Measurements from ENCODE around the gene CUX1. TPM values are rescaled to one million over a fixed set of nuclear protein-coding genes. Genes with fewer than 3 reads are reported as not detected.

CUX1 gene
- total RNA-seq, 4 donors from 2014 or later, result 56.9 to 124 (median 93.2) TPM

- no peaks in the 10 kb centered on the region for H3K9me3 ChIP-seq
- intact Hi-C loops (cut with DNase I; ENCODE audit: low total_unique reads), result no loop called here
- TF ChIP-seq POLR2AphosphoS5 (IDR thresholded peaks at IDR 0.05), result no peak
- TF ChIP-seq POLR2A (IDR thresholded peaks at IDR 0.05), result no peak
- no peak for TF ChIP-seq CTCF (IDR thresholded peaks at IDR 0.05)
- no peak for TF ChIP-seq EP300 (IDR thresholded peaks at IDR 0.05; ENCODE audit: low read depth)
- in situ Hi-C loops (cut with MboI; ENCODE audit: low pct_ligation_motif_present in 1 of 4, low pct_unique_long_range_greater_than_20kb in 1 of 4, low sequenced_read_pairs in 3 of 4), result loop anchor here in 3 of 4 donors (10.0 to 25.0 kb wide), 2 partner anchors 543 to 546 kb away; no protein-coding TSS in a partner anchor
- peaks cover 0 to 15% (median 2%) of the 10 kb centered on the region in 4 donors for H3K36me3 ChIP-seq
- no peak for DNase-seq
- 94 to 100% methylated on average over 1 to 4 of the region's 4 CpGs for WGBS, 2 donors (ENCODE audit: low coverage in 1 of 2)
- H3K27ac ChIP-seq, result no peak overlapping the region
- H3K4me3 ChIP-seq, result no peak overlapping the region
- no peaks in the 10 kb centered on the region for H3K27me3 ChIP-seq
- H3K4me1 ChIP-seq, result no peaks in the 10 kb centered on the region
Measured at GRCh38 chr7:102230593-102230992, 413.2 kb downstream of the CUX1 start.

- 89 to 95% methylated on average over 3 to 12 of the region's 12 CpGs for WGBS, 2 donors (ENCODE audit: low coverage in 1 of 2)
- in situ Hi-C loops (cut with MboI; ENCODE audit: low pct_ligation_motif_present in 1 of 4, low pct_unique_long_range_greater_than_20kb in 1 of 4, low sequenced_read_pairs in 3 of 4), result loop anchor here in 3 of 4 donors (10.0 to 25.0 kb wide), 2 partner anchors 545 to 548 kb away; no protein-coding TSS in a partner anchor
- intact Hi-C loops (cut with DNase I; ENCODE audit: low total_unique reads), result no loop called here
Measured at GRCh38 chr7:102232611-102233286, 415.3 kb downstream of the CUX1 start.

GRCh38 chr7:102234131-102234530 is 416.7 kb downstream of the CUX1 start:
- no peak for TF ChIP-seq POLR2AphosphoS5 (IDR thresholded peaks at IDR 0.05)
- no peak for TF ChIP-seq POLR2A (IDR thresholded peaks at IDR 0.05)
- TF ChIP-seq EP300 (IDR thresholded peaks at IDR 0.05; ENCODE audit: low read depth), result no peak
- TF ChIP-seq CTCF (IDR thresholded peaks at IDR 0.05), result no peak
- H3K4me1 ChIP-seq, result no peaks in the 10 kb centered on the region
- no peak overlapping the region for H3K4me3 ChIP-seq
- no peak overlapping the region for H3K27ac ChIP-seq
- in situ Hi-C loops (cut with MboI; ENCODE audit: low pct_ligation_motif_present in 1 of 4, low pct_unique_long_range_greater_than_20kb in 1 of 4, low sequenced_read_pairs in 3 of 4) (loop anchor here in 3 of 4 donors (10.0 to 25.0 kb wide), 2 partner anchors 547 to 549 kb away; no protein-coding TSS in a partner anchor), intact Hi-C loops (cut with DNase I; ENCODE audit: low total_unique reads) (no loop called here)
- H3K27me3 ChIP-seq, result no peaks in the 10 kb centered on the region
- H3K36me3 ChIP-seq, result peaks cover 0 to 4% (median 2%) of the 10 kb centered on the region in 4 donors
- 93 to 98% methylated on average over 10 to 12 of the region's 12 CpGs for WGBS, 2 donors (ENCODE audit: low coverage in 1 of 2)
- H3K9me3 ChIP-seq, result no peaks in the 10 kb centered on the region
- no peak for DNase-seq

More at GRCh38 chr7:102232611-102233286, 415.3 kb downstream of the CUX1 start:
- no peak for DNase-seq
- Histone ChIP-seq H3K4me1 (no peaks in the 10 kb centered on the region), H3K4me3 (no peak overlapping the region), H3K36me3 (peaks cover 0 to 12% (median 2%) of the 10 kb centered on the region in 4 donors), H3K9me3 (no peaks in the 10 kb centered on the region), H3K27ac (no peak overlapping the region), H3K27me3 (no peaks in the 10 kb centered on the region)
- TF ChIP-seq EP300 (IDR thresholded peaks at IDR 0.05; ENCODE audit: low read depth) (no peak), CTCF (IDR thresholded peaks at IDR 0.05) (no peak), POLR2AphosphoS5 (IDR thresholded peaks at IDR 0.05) (no peak), POLR2A (IDR thresholded peaks at IDR 0.05) (no peak)

GRCh38 chr7:102234801-102235550 is 417.6 kb downstream of the CUX1 start:
- Histone ChIP-seq H3K9me3 (no peaks in the 10 kb centered on the region), H3K27me3 (no peaks in the 10 kb centered on the region), H3K36me3 (peaks cover 0 to 7% (median 2%) of the 10 kb centered on the region in 4 donors), H3K4me1 (no peaks in the 10 kb centered on the region), H3K4me3 (no peak overlapping the region), H3K27ac (no peak overlapping the region)
- WGBS, 2 donors (ENCODE audit: low coverage in 1 of 2), result 94 to 100% methylated on average over 2 to 19 of the region's 19 CpGs
- intact Hi-C loops (cut with DNase I; ENCODE audit: low total_unique reads), result no loop called here
- in situ Hi-C loops (cut with MboI; ENCODE audit: low pct_ligation_motif_present in 1 of 4, low pct_unique_long_range_greater_than_20kb in 1 of 4, low sequenced_read_pairs in 3 of 4), result loop anchor here in 3 of 4 donors (10.0 to 25.0 kb wide), 2 partner anchors 548 to 550 kb away; no protein-coding TSS in a partner anchor
- no peak for TF ChIP-seq POLR2A (IDR thresholded peaks at IDR 0.05)
- no peak for TF ChIP-seq POLR2AphosphoS5 (IDR thresholded peaks at IDR 0.05)
- no peak for TF ChIP-seq EP300 (IDR thresholded peaks at IDR 0.05; ENCODE audit: low read depth)
- TF ChIP-seq CTCF (IDR thresholded peaks at IDR 0.05), result no peak
- no peak for DNase-seq
